T-helper 17 cell (primary cell): ENCODE measurements around the gene DAGLA. TPM values are rescaled to one million over a fixed set of nuclear protein-coding genes. Genes with fewer than 3 reads are reported as not detected.
A peak's percentile ranks its signal among the peaks of the same experiment; 100 is the strongest.

ENCODE experiments used
- ATAC-seq: fragments of 150-1000 bp; cut with Tn5 transposase; 2 replicates; pipeline ENCODE4 v1.10.0; 2021; ENCODE audit warnings: mild to moderate bottlenecking, moderate library complexity
- DNase-seq, 3 donors: peaks; one replicate each; pipeline versions ENCODE4 v3.0.0 to v3.0.0-alpha.2; 2020 to 2021
- H3K9me3 ChIP-seq: one replicate; pipeline ENCODE4 v1.7.0; 2013; ENCODE audit warnings: low read length, mild to moderate bottlenecking; ENCODE audit not compliant: control insufficient read depth, poor library complexity, severe bottlenecking
- H3K27ac Mint-ChIP-seq: one replicate; pipeline ENCODE4 v1.8.0; 2022; ENCODE audit warnings: mild to moderate bottlenecking, moderate library complexity, mixed read lengths
- H3K27me3 Mint-ChIP-seq: one replicate; pipeline ENCODE4 v1.8.0; 2022; ENCODE audit warnings: mixed read lengths
- H3K36me3 Mint-ChIP-seq: one replicate; pipeline ENCODE4 v1.8.0; 2022; ENCODE audit warnings: low read depth, mixed read lengths
- H3K4me1 Mint-ChIP-seq: one replicate; pipeline ENCODE4 v1.8.0; 2022; ENCODE audit warnings: mild to moderate bottlenecking, mixed read lengths
- H3K4me3 Mint-ChIP-seq: one replicate; pipeline ENCODE4 v1.8.0; 2022; ENCODE audit warnings: mild to moderate bottlenecking, moderate library complexity, mixed read lengths
- total RNA-seq, 4 donors: library from RNA in 2 of 4; stranded (reverse) in 2 of 4; gene quantifications; one replicate each; pipeline ENCODE4 v1.2.3 and lab custom pipeline; 2022 to 2026

DAGLA gene
- total RNA-seq, 2 donors from 2014 or later = 1.3 to 2.1 TPM

GRCh38 chr11:61724437-61724836 is 44.2 kb downstream of the DAGLA start:
- no peaks in the 10 kb centered on the region for H3K4me1 Mint-ChIP-seq
- H3K9me3 ChIP-seq = no peaks in the 10 kb centered on the region
- H3K27me3 Mint-ChIP-seq = no peaks in the 10 kb centered on the region
- H3K4me3 Mint-ChIP-seq = no peak overlapping the region
- H3K36me3 Mint-ChIP-seq = no peaks in the 10 kb centered on the region
- no peak overlapping the region for H3K27ac Mint-ChIP-seq
- DNase-seq (no peak), ATAC-seq (no peak)

- Mint-ChIP-seq H3K36me3 (no peaks in the 10 kb centered on the region), H3K27ac (peak overlapping the region; percentile 78), H3K4me1 (no peaks in the 10 kb centered on the region), H3K4me3 (no peak overlapping the region), H3K27me3 (no peaks in the 10 kb centered on the region)
- ATAC-seq (no peak), DNase-seq (no peak)
- no peaks in the 10 kb centered on the region for H3K9me3 ChIP-seq
These were observed 45.6 kb downstream of the DAGLA start for GRCh38 chr11:61725781-61726231.

- Mint-ChIP-seq H3K27ac (no peak overlapping the region), H3K36me3 (no peaks in the 10 kb centered on the region), H3K4me1 (no peaks in the 10 kb centered on the region), H3K4me3 (no peak overlapping the region), H3K27me3 (no peaks in the 10 kb centered on the region)
- no peaks in the 10 kb centered on the region for H3K9me3 ChIP-seq
- no peak for DNase-seq
- ATAC-seq = no peak
These were observed 46.6 kb downstream of the DAGLA start for GRCh38 chr11:61726775-61727174.

- H3K4me1 Mint-ChIP-seq = no peaks in the 10 kb centered on the region
- ATAC-seq (no peak), DNase-seq (no peak)
- H3K27ac Mint-ChIP-seq = no peak overlapping the region
- no peaks in the 10 kb centered on the region for H3K36me3 Mint-ChIP-seq
- no peaks in the 10 kb centered on the region for H3K27me3 Mint-ChIP-seq
- H3K4me3 Mint-ChIP-seq = no peak overlapping the region
- no peaks in the 10 kb centered on the region for H3K9me3 ChIP-seq
These were observed 47.2 kb downstream of the DAGLA start for GRCh38 chr11:61727401-61727811.

GRCh38 chr11:61728066-61728939 is 48.1 kb downstream of the DAGLA start:
- ATAC-seq = no peak
- Mint-ChIP-seq H3K27ac (peak overlapping the region; percentile 41), H3K36me3 (no peaks in the 10 kb centered on the region), H3K4me3 (no peak overlapping the region), H3K27me3 (no peaks in the 10 kb centered on the region), H3K4me1 (peaks cover 2% of the 10 kb centered on the region)
- DNase-seq = no peak
- no peaks in the 10 kb centered on the region for H3K9me3 ChIP-seq

GRCh38 chr11:61728940-61729219 is 48.7 kb downstream of the DAGLA start:
- H3K27me3 Mint-ChIP-seq = no peaks in the 10 kb centered on the region
- H3K9me3 ChIP-seq = no peaks in the 10 kb centered on the region

GRCh38 chr11:61730240-61730994 is 50.2 kb downstream of the DAGLA start:
- Mint-ChIP-seq H3K36me3 (no peaks in the 10 kb centered on the region), H3K4me1 (peaks cover 5% of the 10 kb centered on the region), H3K27ac (peak overlapping the region; percentile 45), H3K4me3 (no peak overlapping the region), H3K27me3 (no peaks in the 10 kb centered on the region)
- H3K9me3 ChIP-seq = no peaks in the 10 kb centered on the region
- ATAC-seq (no peak), DNase-seq (no peak)

More at GRCh38 chr11:61728940-61729219, 48.7 kb downstream of the DAGLA start:
- H3K4me3 Mint-ChIP-seq = no peak overlapping the region
- no peaks in the 10 kb centered on the region for H3K36me3 Mint-ChIP-seq
- no peak for ATAC-seq
- H3K27ac Mint-ChIP-seq = no peak overlapping the region
- peaks cover 5% of the 10 kb centered on the region for H3K4me1 Mint-ChIP-seq
- no peak for DNase-seq

GRCh38 chr11:61731211-61731951 is 51.2 kb downstream of the DAGLA start:
- H3K4me1 Mint-ChIP-seq = peaks cover 5% of the 10 kb centered on the region
- DNase-seq = no peak
- H3K27ac Mint-ChIP-seq = no peak overlapping the region

GRCh38 chr11:61731952-61732675 is 51.9 kb downstream of the DAGLA start:
- no peaks in the 10 kb centered on the region for H3K9me3 ChIP-seq

More at GRCh38 chr11:61731211-61731951, 51.2 kb downstream of the DAGLA start:
- no peak for ATAC-seq
- no peaks in the 10 kb centered on the region for H3K27me3 Mint-ChIP-seq
- no peak overlapping the region for H3K4me3 Mint-ChIP-seq
- no peaks in the 10 kb centered on the region for H3K9me3 ChIP-seq
- no peaks in the 10 kb centered on the region for H3K36me3 Mint-ChIP-seq

GRCh38 chr11:61732705-61733104 is 52.5 kb downstream of the DAGLA start:
- H3K4me3 Mint-ChIP-seq = no peak overlapping the region
- DNase-seq = no peak
- H3K27ac Mint-ChIP-seq = no peak overlapping the region
- no peaks in the 10 kb centered on the region for H3K9me3 ChIP-seq
- peaks cover 5% of the 10 kb centered on the region for H3K4me1 Mint-ChIP-seq
- H3K27me3 Mint-ChIP-seq = no peaks in the 10 kb centered on the region
- H3K36me3 Mint-ChIP-seq = no peaks in the 10 kb centered on the region
- no peak for ATAC-seq

More at GRCh38 chr11:61731952-61732675, 51.9 kb downstream of the DAGLA start:
- no peaks in the 10 kb centered on the region for H3K36me3 Mint-ChIP-seq
- no peak overlapping the region for H3K4me3 Mint-ChIP-seq
- no peaks in the 10 kb centered on the region for H3K27me3 Mint-ChIP-seq
- H3K4me1 Mint-ChIP-seq = peaks cover 5% of the 10 kb centered on the region
- H3K27ac Mint-ChIP-seq = no peak overlapping the region
- DNase-seq (no peak), ATAC-seq (no peak)

GRCh38 chr11:61733120-61733978 is 53.2 kb downstream of the DAGLA start:
- H3K27ac Mint-ChIP-seq = peak overlapping the region; percentile 88
- DNase-seq = peak; percentile 68 to 81 (median 73)
- no peaks in the 10 kb centered on the region for H3K36me3 Mint-ChIP-seq
- no peak overlapping the region for H3K4me3 Mint-ChIP-seq
- ATAC-seq = peak; percentile 99
- no peaks in the 10 kb centered on the region for H3K27me3 Mint-ChIP-seq
- no peaks in the 10 kb centered on the region for H3K9me3 ChIP-seq
- H3K4me1 Mint-ChIP-seq = peaks cover 5% of the 10 kb centered on the region

- ATAC-seq (no peak), DNase-seq (no peak)
- Mint-ChIP-seq H3K4me1 (peaks cover 5% of the 10 kb centered on the region), H3K27me3 (no peaks in the 10 kb centered on the region), H3K36me3 (no peaks in the 10 kb centered on the region), H3K27ac (no peak overlapping the region), H3K4me3 (no peak overlapping the region)
- no peaks in the 10 kb centered on the region for H3K9me3 ChIP-seq
These were observed 54.6 kb downstream of the DAGLA start for GRCh38 chr11:61734767-61735166.
